Fibroblast of pulmonary artery (primary cell): Measurements from ENCODE around the gene VPS13D.

Source experiments
- DNase-seq: peaks from one replicate; pipeline ENCODE4 v3.0.0-alpha.2; 2010; ENCODE audit warnings: low read depth
- H3K4me3 ChIP-seq: replicated peaks from 2 replicates; pipeline ENCODE4 v1.5.1; 2011; ENCODE audit warnings: low read depth, mild to moderate bottlenecking, control low read depth, low read length, moderate library complexity
- TF ChIP-seq, protein P1 (sequence below): IDR thresholded peaks from 2 replicates; pipeline ENCODE4 v1.5.1; 2011; ENCODE audit warnings: mild to moderate bottlenecking, control low read depth, low read length, inconsistent platforms; ENCODE audit errors: missing control alignments

The VPS13D gene

DNA sequence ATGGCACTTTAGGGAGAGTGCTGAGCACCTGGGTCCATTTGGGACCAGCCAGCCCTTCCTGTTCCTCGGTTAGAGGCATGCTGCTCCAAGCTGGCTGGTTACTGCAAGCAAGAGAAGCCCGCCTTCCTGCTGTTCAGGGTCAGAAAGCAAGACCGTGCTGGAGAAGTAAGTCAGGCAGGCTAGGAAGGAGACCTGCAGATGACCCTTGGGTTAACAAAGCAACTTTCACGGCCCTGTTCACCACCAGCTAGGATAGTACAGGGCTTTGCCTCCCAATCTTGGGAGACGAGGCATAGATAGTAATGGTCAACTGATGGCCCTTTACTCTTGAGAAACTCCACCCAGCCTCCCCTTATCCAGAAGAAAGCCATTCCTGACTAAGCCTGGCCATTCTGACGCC lies 252.1 kb downstream of the VPS13D start:
- no peak overlapping the region for H3K4me3 ChIP-seq
- TF ChIP-seq, protein P1, sequence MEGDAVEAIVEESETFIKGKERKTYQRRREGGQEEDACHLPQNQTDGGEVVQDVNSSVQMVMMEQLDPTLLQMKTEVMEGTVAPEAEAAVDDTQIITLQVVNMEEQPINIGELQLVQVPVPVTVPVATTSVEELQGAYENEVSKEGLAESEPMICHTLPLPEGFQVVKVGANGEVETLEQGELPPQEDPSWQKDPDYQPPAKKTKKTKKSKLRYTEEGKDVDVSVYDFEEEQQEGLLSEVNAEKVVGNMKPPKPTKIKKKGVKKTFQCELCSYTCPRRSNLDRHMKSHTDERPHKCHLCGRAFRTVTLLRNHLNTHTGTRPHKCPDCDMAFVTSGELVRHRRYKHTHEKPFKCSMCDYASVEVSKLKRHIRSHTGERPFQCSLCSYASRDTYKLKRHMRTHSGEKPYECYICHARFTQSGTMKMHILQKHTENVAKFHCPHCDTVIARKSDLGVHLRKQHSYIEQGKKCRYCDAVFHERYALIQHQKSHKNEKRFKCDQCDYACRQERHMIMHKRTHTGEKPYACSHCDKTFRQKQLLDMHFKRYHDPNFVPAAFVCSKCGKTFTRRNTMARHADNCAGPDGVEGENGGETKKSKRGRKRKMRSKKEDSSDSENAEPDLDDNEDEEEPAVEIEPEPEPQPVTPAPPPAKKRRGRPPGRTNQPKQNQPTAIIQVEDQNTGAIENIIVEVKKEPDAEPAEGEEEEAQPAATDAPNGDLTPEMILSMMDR: no peak
- no peak for DNase-seq

DNA sequence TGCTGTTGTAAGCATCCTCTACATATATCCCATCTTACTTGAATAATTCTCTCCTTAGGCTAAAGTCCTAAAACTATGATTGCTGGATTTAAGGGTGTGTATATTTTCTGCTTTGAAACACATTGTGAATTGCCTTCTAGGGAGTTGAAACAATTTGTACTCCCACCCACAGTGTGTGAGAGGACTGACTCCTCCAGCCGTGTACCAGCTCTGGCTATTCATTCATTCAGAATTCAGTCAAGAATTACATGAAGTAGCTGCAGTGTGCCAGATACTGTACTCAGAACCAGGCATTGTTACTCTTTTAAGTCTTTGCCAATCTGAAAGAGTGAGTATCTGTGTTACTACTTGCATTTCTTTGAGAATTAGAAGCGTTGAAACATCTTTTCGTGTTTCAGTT lies 253.2 kb downstream of the VPS13D start:
- no peak overlapping the region for H3K4me3 ChIP-seq
- no peak for DNase-seq
- TF ChIP-seq, protein P1: no peak

DNA sequence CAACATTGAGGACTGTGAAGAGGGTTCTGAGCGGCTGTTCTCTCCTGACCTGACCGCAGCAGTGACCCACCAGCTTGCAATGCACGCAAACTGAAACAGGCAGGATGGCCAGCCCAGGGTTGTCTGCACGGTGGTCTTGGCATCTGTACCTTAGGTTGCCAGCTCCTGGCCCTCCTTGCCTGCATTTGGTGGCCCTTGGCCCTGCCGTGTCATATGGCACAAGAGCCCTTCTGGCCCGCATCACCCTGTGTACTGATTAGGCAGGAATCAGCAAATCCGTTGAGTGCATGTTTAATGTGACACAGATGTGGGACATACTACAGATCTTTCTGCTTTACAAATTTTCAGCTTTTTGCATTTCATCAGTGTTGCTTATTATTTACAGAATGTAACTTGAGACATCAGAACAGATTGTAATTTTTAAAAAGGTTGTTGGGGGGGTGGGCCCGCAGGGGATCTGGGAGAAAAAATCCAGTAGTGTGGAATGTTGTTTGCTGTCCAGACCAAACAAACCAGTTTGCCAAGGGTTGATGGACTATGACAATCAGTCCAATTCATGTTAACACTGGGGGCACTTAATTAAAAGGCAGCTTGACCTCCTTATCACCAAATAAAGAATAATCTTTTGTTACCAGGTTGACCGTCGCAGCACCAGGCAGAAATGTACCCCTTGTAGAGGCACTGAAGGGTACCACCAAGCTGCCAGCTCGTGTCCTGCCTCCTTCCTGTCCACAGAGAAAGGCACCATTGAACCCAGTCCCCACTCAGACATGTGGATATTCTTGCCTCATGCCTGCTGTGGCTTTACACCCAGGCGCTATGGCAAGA lies 255.6 kb downstream of the VPS13D start:
- no peak overlapping the region for H3K4me3 ChIP-seq
- DNase-seq: no peak
- TF ChIP-seq, protein P1: no peak

DNA sequence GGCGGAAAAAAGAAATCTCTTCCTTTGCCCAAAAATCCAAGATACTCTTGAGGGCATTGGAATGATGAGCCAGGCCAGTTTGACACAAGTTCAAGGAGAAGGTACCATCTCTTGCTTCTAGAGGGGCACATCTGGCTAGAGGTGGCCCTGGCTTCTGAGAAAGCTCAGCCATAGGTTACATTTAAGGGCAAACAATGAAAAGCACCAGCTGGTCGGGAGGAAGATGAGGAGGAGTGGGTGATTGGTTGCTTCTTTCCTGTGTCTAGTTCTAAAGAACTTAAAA lies 256.2 kb downstream of the VPS13D start:
- no peak overlapping the region for H3K4me3 ChIP-seq
- TF ChIP-seq, protein P1: no peak
- DNase-seq: no peak

DNA sequence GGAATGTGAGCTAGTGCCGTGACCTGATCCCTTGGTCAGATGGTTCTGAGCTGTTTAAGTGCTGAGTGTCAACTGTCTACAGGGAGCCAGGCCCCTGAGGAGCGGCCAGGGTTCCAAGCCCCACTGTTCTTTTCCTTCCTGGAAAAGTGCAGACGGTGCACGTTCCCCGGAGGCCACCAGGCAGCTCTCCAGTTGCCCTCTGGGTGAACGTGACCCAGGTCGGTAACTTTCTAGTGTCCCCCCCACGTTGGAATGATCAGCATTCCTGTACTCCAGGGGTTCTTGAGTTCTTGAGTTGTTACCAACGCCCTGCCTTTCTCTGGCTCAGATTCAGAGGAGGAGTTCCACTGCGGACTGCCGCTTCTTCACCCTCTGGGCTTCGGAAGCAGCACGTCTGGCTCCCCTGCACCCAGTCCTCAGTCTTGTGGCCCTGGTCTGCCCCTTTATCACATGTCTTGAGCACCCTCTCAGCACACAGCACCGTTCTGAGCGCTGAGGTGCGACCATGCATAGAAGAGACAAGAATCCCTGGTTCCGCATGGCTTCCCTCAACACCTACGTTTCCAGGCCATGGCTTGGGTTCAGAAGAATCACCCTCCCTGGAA lies 256.7 kb downstream of the VPS13D start:
- TF ChIP-seq, protein P1: no peak
- no peak overlapping the region for H3K4me3 ChIP-seq
- DNase-seq: no peak

DNA sequence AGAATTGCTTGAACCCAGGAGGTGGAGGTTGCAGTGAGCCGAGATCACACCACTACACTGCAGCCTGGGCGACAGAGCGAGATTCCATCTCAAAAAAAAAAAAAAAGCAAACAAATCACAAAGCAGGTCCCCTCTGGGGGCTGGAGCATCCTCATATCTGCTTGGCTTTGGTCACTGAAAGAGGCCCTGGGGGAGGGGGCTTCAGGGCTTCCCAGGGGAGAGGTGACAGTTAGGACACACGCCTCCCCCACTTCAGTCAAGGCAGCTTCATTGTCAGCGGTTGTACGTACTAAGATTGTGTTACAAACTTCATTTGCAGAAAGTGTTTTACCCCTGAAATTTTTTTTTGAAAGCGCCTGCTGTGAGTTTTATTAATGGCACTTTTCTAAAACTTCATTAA lies 257.7 kb downstream of the VPS13D start:
- no peak overlapping the region for H3K4me3 ChIP-seq
- TF ChIP-seq, protein P1: no peak
- DNase-seq: no peak

DNA sequence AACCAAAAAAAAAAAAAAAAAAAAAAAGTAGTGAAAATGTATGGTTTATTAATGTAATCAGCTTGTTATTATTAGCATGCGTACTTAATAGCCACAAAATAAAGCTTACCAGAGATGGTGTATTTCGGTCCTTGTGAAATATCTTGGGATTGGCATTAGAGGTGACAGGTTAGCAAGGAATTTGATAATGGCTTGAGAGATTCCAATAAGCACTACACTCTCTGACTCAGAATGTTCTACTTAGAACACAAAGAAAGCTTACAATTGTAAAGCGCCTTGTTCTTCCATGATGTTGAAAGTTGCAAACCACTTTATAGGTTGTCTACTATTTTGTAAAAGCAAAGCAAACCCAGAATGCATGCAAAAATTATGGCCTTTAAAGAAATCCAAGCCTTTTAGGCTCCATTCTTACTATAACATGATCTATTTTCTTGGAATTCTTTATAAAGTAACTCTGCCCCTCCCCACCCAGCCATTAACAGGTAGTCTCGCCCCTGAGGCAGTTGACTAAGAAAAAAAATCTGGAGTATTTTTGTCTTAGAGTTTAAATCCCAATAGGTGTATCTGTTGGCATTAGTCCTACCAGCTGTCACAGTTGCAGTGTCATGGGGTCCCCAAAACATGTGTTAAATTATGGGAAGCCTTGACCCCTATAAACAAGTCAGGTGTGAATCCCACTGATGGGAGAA lies 259.0 kb downstream of the VPS13D start:
- TF ChIP-seq, protein P1: no peak
- DNase-seq: no peak

More for the DNA sequence above, 259.0 kb downstream of the VPS13D start:
- H3K4me3 ChIP-seq: no peak overlapping the region
